Lung microvascular endothelial cell (primary cell): Measurements from ENCODE around the gene POLR1A. TPM values are rescaled to one million over a fixed set of nuclear protein-coding genes. Genes with fewer than 3 reads are reported as not detected.
A peak's percentile ranks its signal among the peaks of the same experiment; 100 is the strongest.

Experiments used
- DNase-seq, 2 donors: peaks; one replicate each; pipeline versions ENCODE4 v3.0.0 to v3.0.0-alpha.2; 2010; ENCODE audit warnings: low read depth in 2 of 2
- total RNA-seq: library from RNA; depleted of rRNA; stranded (reverse); fragments of >200 nt; gene quantifications from 2 replicates; pipeline ENCODE4 v1.2.1, GENCODE V29; 2014

POLR1A gene
- total RNA-seq, 1 donor from 2014 or later, result 8.7 TPM

DNA sequence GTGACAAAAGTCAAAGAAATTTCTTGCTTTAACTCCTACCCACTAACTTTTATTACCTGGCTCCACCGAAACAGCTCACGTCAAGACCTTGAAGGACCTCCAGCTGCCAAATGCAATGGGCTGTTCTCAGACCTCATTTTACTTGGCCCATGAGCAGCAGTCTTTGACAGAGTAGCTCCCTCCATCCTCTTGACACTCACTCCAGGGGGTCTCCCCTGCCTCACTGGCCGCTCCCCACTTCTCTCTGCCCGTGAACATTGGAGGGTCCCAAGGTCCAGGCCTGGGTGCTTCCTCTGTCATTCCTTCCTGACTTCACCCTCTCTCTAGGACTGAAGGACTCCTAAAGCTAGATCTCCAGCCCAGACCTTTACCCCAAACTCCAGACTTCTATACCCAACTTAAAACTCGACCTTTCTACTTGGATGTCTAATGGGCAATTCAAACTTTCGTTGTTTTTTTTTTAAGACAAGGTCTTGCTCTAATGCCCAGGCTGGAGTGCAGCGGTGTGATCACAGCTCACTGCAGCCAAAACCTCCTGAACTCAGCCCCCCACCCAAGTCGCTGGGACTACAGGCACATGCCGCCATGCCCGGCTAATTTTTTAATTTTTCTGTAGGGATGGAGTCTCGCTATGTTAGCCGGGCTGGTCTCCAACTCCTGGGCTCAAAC, 124.0 kb downstream of the POLR1A start:
- DNase-seq, result no peak

DNA sequence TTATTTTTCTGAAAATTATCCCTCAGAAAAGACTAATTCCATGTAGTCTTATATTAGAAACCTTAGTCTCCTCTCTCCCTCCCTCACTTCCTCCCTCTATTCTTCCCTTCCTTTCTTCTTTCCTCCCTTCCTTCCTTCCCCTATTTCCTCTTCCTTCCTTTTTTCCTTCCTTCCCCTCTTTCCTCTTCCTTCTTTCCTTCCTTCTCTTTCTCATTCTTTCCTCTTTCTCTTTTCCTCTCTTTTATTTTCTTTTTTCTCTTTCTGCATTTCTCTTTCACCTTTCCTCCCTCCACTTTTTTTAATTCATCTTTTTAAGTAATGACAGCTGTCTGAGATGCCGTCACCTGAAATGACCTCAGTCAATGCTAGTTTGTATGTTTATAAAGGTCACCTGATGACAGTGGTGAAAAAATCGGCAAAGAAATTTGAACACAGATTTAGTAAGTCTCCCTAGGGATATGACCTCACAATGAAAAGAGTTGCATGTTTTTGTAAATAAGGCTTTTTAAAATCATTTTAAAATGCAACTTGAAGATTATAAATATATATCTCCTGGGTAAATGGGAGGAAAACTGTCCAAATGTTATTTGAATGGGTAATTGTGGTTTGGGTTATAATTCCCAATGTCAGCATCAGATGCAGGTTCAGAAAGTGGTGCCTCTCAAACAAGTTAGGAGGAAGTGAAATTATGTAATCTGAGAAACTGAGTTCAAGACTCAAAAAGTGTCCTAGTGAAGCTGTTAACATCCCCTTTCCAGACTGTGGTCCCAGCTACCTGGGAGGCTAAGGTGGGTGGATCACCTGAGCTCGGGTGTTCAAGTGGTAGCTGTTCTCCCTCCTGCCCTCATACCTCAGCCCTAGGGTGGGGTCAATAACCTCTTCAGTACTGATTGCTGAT, 126.6 kb downstream of the POLR1A start:
- DNase-seq, result no peak

DNA sequence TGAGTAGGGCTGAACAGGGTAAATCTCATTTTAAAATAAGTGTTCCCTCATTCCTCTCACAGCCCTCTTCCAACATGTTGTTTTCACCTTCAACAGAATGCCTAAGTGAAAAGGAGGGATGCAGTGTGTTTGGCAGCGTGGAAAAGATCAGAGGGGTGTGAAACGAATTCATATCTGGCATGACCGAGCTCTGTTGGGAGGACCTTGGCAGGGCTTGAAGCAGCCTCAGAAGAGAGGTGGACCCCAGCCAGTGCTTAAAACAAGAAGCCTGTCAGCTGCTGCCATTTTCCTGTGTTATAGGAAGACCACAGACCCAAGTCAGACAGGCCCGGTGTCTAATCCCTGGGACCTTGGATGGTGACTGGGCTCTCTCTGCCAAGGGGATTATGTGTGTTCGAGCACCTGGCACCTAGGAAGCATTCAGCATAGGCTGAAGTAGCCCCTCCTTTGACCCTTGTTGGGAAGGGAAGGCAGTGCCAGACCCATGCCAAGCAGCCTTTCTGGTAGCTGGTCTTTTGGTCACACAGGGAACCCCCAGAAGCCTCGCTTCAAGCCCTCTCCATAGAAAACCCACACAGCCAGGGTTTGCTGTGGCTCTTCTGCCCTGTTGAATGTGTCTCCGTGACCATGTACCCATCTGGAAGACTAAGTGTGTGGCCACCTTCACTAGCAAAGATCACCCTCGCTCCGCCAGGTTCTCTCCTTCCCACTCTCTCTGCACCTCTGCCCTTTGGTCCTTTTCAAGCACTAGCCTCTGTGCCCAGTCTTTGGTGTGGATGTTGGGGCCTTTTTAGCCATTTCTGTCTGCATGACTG, 129.4 kb downstream of the POLR1A start:
- no peak for DNase-seq

DNA sequence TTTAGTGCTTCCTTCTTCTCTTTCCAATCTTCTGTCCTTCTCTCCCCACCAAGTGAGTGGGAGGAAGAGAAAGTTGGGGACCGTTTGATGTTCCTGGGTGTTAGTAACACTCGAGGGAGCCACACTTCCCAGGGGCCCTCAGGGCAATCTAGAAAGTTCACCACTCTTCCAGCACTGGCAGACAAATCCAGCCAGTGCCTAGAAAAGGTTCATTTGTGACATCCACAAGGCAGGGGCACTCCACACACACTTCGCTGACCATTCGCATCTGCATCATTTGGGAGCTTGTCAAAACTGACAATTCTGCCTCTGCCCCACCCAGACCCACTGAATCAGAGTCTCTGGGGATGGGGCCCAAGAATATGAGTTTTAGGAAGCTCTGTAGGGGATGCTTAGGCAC, 130.1 kb downstream of the POLR1A start:
- DNase-seq, result no peak

DNA sequence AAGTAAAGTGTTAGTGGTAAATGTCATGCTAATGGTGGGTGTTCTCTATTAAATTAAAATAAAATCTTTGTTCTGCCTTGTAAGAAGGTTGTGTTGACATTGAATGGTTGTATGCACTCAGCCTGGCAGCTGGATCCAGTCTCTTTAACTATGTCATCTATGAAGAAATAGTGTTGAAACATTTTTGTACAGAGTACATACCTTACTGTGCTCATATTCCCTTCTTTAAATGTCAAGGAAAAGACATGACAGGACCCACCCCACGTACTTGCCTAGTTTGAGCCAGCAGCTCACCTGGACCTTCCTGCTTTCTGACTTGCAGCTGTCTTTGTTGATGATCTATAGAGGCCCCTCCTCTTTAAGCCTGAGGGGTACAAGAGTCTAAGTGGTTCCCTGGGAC, 131.3 kb downstream of the POLR1A start:
- no peak for DNase-seq

- DNase-seq, result peak in 1 of 2 donors; percentile 26
Observed at GRCh38 chr2:85972355-85972754, 133.3 kb downstream of the POLR1A start.

DNA sequence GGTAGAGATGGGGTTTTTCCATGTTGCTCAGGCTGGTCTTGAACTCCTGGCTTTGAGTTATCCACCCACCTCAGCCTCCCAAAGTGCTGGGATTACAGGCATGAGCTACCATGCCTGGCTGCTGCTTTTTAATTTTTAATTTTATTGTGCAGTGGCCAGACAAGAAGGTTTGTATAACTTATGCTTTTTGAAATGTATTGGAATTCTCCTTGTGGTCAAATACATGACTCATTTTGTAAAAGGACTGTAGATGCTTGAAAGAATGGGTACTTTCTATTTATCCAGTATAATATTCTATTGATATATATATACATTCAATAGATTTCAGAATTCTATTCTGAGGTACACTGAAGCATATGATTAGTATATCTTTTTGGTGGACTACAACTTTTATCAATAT, 134.3 kb downstream of the POLR1A start:
- DNase-seq, result no peak

Other genes with a start within 250 kb of the POLR1A start
- gene ST3GAL5, start 216.9 kb downstream of the POLR1A start, total RNA-seq, result 2.2 and 3.1 TPM in 2 replicates
- gene PTCD3, start 349 bp upstream of the POLR1A start, total RNA-seq, result 29.4 and 58.9 TPM in 2 replicates
- 33.7 and 41.2 TPM in 2 replicates for gene IMMT, start 89.6 kb upstream of the POLR1A start, total RNA-seq
- gene MRPL35, start 93.6 kb upstream of the POLR1A start, total RNA-seq, result 24.0 and 25.6 TPM in 2 replicates
- 4.8 and 14.5 TPM in 2 replicates for gene REEP1, start 231.7 kb upstream of the POLR1A start, total RNA-seq